Lower lobe of right lung (tissue), 2 donors: Measurements from ENCODE around the gene NR1H4. TPM values are rescaled to one million over a fixed set of nuclear protein-coding genes. Genes with fewer than 3 reads are reported as not detected.

ENCODE experiments used
- ATAC-seq, 2 donors: fragments of 200-7000 bp; cut with Tn5 transposase; one replicate each; pipeline ENCODE4 v1.9.1; 2020 to 2022; ENCODE audit warnings: mild to moderate bottlenecking in 2 of 2, moderate library complexity in 2 of 2
- DNase-seq: peaks from one replicate; pipeline ENCODE4 v3.0.0-alpha.2; 2020
- H3K27ac ChIP-seq: fragments of 200-600 bp; one replicate; pipeline ENCODE4 v1.8.0; 2022
- H3K27me3 ChIP-seq: fragments of 200-600 bp; one replicate; pipeline ENCODE4 v1.8.0; 2022; ENCODE audit warnings: low read depth
- H3K36me3 ChIP-seq: fragments of 200-600 bp; one replicate; pipeline ENCODE4 v1.8.0; 2022; ENCODE audit warnings: mild to moderate bottlenecking
- H3K4me1 ChIP-seq: fragments of 200-600 bp; one replicate; pipeline ENCODE4 v1.8.0; 2022
- H3K4me3 ChIP-seq: fragments of 200-600 bp; one replicate; pipeline ENCODE4 v1.8.0; 2022; ENCODE audit warnings: mild to moderate bottlenecking
- H3K9me3 ChIP-seq: fragments of 200-600 bp; one replicate; pipeline ENCODE4 v1.8.0; 2022
- intact Hi-C: fragments of 100-400 bp; cut with DNase I; formaldehyde crosslinking; loops from one replicate; pipeline ENCODE4 v1.11.0; 2022
- total RNA-seq: library from RNA; stranded (reverse); fragmentation: NEBNext Ultra II Directional; extraction: Animal tissue kit (Norgen Biotek cat#: 25700); gene quantifications from one replicate; pipeline ENCODE4 v1.2.1, GENCODE V29; 2021
- TF ChIP-seq, protein P1 (sequence below): fragments of 200-600 bp; IDR thresholded peaks from one replicate; pipeline ENCODE4 v1.8.0; 2022; ENCODE audit warnings: antibody characterized with exemption, mild to moderate bottlenecking
- donor health status: DM: no; HTN: yes; CAD: no; lungs with severe emphysema.

The NR1H4 gene
- total RNA-seq, 1 donor from 2014 or later, result not detected

DNA sequence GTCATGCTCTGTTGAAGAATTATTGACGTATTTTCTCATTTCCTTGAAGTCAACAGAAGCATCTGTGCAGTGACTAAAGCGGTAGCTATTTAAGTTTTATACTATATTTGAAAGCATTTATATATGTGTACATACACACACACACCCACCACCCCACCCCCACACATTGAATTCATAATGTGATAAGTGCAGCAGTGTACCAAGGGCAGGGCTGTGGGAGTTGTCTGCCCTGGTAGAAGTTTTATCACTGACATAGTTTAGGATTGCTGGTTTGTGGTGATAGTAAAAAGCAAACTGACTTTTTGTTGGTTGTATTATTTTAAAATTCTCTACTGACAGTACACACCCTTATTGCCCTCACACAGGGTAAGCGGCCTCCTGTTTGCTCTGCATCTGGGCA lies 138.9 kb downstream of the NR1H4 start:
- no peaks in the 10 kb centered on the region for H3K27me3 ChIP-seq
- H3K36me3 ChIP-seq, result no peaks in the 10 kb centered on the region
- DNase-seq (no peak), ATAC-seq (no peak)
- intact Hi-C loops, result no loop called here
- TF ChIP-seq, protein P1, sequence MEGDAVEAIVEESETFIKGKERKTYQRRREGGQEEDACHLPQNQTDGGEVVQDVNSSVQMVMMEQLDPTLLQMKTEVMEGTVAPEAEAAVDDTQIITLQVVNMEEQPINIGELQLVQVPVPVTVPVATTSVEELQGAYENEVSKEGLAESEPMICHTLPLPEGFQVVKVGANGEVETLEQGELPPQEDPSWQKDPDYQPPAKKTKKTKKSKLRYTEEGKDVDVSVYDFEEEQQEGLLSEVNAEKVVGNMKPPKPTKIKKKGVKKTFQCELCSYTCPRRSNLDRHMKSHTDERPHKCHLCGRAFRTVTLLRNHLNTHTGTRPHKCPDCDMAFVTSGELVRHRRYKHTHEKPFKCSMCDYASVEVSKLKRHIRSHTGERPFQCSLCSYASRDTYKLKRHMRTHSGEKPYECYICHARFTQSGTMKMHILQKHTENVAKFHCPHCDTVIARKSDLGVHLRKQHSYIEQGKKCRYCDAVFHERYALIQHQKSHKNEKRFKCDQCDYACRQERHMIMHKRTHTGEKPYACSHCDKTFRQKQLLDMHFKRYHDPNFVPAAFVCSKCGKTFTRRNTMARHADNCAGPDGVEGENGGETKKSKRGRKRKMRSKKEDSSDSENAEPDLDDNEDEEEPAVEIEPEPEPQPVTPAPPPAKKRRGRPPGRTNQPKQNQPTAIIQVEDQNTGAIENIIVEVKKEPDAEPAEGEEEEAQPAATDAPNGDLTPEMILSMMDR, result no peak
- H3K4me3 ChIP-seq, result no peak overlapping the region
- no peaks in the 10 kb centered on the region for H3K4me1 ChIP-seq
- H3K27ac ChIP-seq, result no peak overlapping the region
- no peaks in the 10 kb centered on the region for H3K9me3 ChIP-seq

Other genes with a start within 250 kb of the NR1H4 start
- 2.0 TPM for gene DEPDC4, start 206.8 kb upstream of the NR1H4 start, total RNA-seq
- gene SCYL2, start 206.7 kb upstream of the NR1H4 start, total RNA-seq, result 45.0 TPM
- not detected for gene SLC17A8, start 116.8 kb upstream of the NR1H4 start, total RNA-seq
- gene GAS2L3, start 99.8 kb downstream of the NR1H4 start, total RNA-seq, result 19.4 TPM